A673 (cell line): ENCODE measurements around the gene MAP4K4. TPM values are rescaled to one million over a fixed set of nuclear protein-coding genes. Genes with fewer than 3 reads are reported as not detected.

Source experiments
- BruUV-seq: library from RNA; stranded (reverse); fragments of 400-500 nt; replicated peaks from 2 replicates; lab custom pipeline; 2021; lab: Mats Ljungman, UMichigan
- CTCF ChIA-PET: fragments of 300-600 bp; sonication (Branson Sonifier 250); formaldehyde crosslinking; loops from one replicate; lab custom pipeline; 2022; ENCODE audit warnings: antibody characterized with exemption; lab: Charles Lee
- POLR2A ChIA-PET: fragments of 300-600 bp; sonication (Branson Sonifier 250); formaldehyde crosslinking; loops from one replicate; lab custom pipeline; 2022; ENCODE audit warnings: antibody characterized with exemption; ENCODE audit not compliant: low non-redundant PET; lab: Charles Lee
- DNase-seq: peaks from one replicate; pipeline ENCODE4 v3.0.0-alpha.2; 2015; ENCODE audit warnings: low spot score
- H3K27ac ChIP-seq: fragments of 200-600 bp; sonication (generic); 2 replicates; pipeline ENCODE4 v1.5.1; 2016; ENCODE audit warnings: mixed run types, low read depth, mild to moderate bottlenecking, mixed read lengths, antibody characterized with exemption, low read length; ENCODE audit not compliant: poor library complexity, severe bottlenecking
- H3K27me3 ChIP-seq: fragments of 200-600 bp; sonication (generic); replicated peaks from 2 replicates; pipeline ENCODE4 v1.6.1; 2017; ENCODE audit warnings: mixed run types, low read depth, mild to moderate bottlenecking, mixed read lengths, antibody characterized with exemption, low read length; ENCODE audit not compliant: insufficient read depth, poor library complexity
- H3K36me3 ChIP-seq: fragments of 200-600 bp; sonication (generic); 2 replicates; pipeline ENCODE4 v1.6.1; 2016; ENCODE audit warnings: mixed run types, mild to moderate bottlenecking, mixed read lengths, antibody characterized with exemption, low read length; ENCODE audit not compliant: insufficient read depth, poor library complexity, severe bottlenecking
- H3K4me1 ChIP-seq: fragments of 200-600 bp; sonication (generic); 2 replicates; pipeline ENCODE4 v1.6.1; 2017; ENCODE audit warnings: mixed run types, mild to moderate bottlenecking, mixed read lengths, antibody characterized with exemption, low read length; ENCODE audit not compliant: insufficient read depth, poor library complexity, severe bottlenecking
- H3K4me3 ChIP-seq: fragments of 200-600 bp; sonication (generic); 2 replicates; pipeline ENCODE4 v1.5.1; 2016; ENCODE audit warnings: low read depth, mixed run types, mild to moderate bottlenecking, mixed read lengths, low read length; ENCODE audit not compliant: poor library complexity, severe bottlenecking
- H3K9me3 ChIP-seq: fragments of 200-600 bp; sonication (generic); 2 replicates; pipeline ENCODE4 v1.6.1; 2016; ENCODE audit warnings: mixed run types, low read depth, mild to moderate bottlenecking, mixed read lengths, antibody characterized with exemption, low read length; ENCODE audit not compliant: poor library complexity, severe bottlenecking
- EZH2 ChIP-seq: fragments of 200-600 bp; sonication (generic); IDR thresholded peaks from 2 replicates; pipeline ENCODE4 v1.6.1; 2017; ENCODE audit warnings: borderline replicate concordance, low read depth, mild to moderate bottlenecking, mixed read lengths, antibody characterized with exemption, low read length; ENCODE audit not compliant: poor library complexity, severe bottlenecking
- intact Hi-C: fragments of 100-400 bp; cut with micrococcal nuclease; formaldehyde crosslinking; loops from one replicate; pipeline ENCODE4 v1.10.0; 2022; ENCODE audit not compliant: unreplicated experiment
- total RNA-seq: library from RNA; stranded (reverse); gene quantifications from 2 replicates; pipeline ENCODE4 v1.2.3, GENCODE V29; 2021
- TF ChIP-seq, protein P1 (sequence below): fragments of 300-800, 200-600 bp; sonication (generic); conservative IDR thresholded peaks from 2 replicates; pipeline ENCODE4 v1.5.1; 2017; ENCODE audit warnings: low read depth, mild to moderate bottlenecking, antibody characterized with exemption, low read length, moderate library complexity, mixed read lengths

MAP4K4 gene
- total RNA-seq, 1 experiment from 2014 or later = 157 TPM

DNA sequence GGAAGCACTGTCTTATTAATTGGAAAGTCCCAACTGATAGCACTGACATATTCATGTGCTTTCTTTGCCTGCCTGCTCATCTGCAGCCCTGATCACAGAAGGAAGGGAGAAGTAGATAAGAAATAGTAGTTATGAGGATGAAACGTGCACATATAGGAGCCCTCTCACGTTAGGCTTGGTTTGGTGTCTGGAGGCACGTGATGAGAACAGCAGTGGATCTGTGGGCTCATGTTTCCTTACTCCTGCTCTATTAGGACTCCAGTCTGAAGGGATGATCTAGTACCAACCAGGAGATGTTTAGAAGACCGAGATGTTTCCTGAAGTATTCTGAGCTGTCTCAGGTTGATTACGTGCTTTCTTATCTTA lies 84.9 kb downstream of the MAP4K4 start:
- Histone ChIP-seq H3K27ac (no peak overlapping the region), H3K27me3 (no peaks in the 10 kb centered on the region), H3K9me3 (no peaks in the 10 kb centered on the region), H3K4me3 (no peak overlapping the region), H3K36me3 (no peaks in the 10 kb centered on the region), H3K4me1 (peaks cover 54% of the 10 kb centered on the region)
- no peak for DNase-seq
- ChIA-PET POLR2A (interaction anchor here (0.7 kb wide), 1 partner anchor 136 kb away, joined by 4 read pairs; no protein-coding TSS in a partner anchor), CTCF (no interaction called here)
- BruUV-seq = no TSS peak
- TF ChIP-seq, protein P1, sequence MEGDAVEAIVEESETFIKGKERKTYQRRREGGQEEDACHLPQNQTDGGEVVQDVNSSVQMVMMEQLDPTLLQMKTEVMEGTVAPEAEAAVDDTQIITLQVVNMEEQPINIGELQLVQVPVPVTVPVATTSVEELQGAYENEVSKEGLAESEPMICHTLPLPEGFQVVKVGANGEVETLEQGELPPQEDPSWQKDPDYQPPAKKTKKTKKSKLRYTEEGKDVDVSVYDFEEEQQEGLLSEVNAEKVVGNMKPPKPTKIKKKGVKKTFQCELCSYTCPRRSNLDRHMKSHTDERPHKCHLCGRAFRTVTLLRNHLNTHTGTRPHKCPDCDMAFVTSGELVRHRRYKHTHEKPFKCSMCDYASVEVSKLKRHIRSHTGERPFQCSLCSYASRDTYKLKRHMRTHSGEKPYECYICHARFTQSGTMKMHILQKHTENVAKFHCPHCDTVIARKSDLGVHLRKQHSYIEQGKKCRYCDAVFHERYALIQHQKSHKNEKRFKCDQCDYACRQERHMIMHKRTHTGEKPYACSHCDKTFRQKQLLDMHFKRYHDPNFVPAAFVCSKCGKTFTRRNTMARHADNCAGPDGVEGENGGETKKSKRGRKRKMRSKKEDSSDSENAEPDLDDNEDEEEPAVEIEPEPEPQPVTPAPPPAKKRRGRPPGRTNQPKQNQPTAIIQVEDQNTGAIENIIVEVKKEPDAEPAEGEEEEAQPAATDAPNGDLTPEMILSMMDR = no peak
- TF ChIP-seq EZH2 = no peak
- intact Hi-C loops = no loop called here

DNA sequence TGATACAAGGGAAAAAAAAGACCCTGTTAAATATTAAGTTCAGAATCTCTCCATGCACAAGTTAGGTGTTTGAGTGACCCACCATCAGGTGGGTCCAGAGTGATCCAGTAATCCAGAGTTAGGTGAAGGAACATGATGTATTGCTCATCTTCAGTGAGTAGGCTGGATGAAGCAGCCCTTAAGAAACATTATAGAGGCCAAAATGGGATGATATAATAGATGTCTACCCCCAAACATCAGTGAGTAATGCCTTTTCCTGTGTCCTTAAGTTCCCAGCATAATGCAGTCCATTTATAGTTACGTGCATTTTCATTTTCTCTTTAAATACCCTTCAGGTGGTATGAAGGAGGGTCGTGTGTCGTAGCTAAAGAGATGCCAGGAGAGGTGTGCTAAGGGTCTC lies 89.6 kb downstream of the MAP4K4 start:
- Histone ChIP-seq H3K4me1 (peaks cover 24% of the 10 kb centered on the region), H3K4me3 (no peak overlapping the region), H3K27me3 (no peaks in the 10 kb centered on the region), H3K9me3 (no peaks in the 10 kb centered on the region), H3K36me3 (no peaks in the 10 kb centered on the region), H3K27ac (no peak overlapping the region)
- ChIA-PET POLR2A (no interaction called here), CTCF (interaction anchor here (0.6 kb wide), 1 partner anchor 383 kb away, joined by 3 read pairs; no protein-coding TSS in a partner anchor)
- intact Hi-C loops = no loop called here
- TF ChIP-seq, protein P1 = no peak
- no peak for TF ChIP-seq EZH2
- no peak for DNase-seq
- BruUV-seq = no TSS peak

DNA sequence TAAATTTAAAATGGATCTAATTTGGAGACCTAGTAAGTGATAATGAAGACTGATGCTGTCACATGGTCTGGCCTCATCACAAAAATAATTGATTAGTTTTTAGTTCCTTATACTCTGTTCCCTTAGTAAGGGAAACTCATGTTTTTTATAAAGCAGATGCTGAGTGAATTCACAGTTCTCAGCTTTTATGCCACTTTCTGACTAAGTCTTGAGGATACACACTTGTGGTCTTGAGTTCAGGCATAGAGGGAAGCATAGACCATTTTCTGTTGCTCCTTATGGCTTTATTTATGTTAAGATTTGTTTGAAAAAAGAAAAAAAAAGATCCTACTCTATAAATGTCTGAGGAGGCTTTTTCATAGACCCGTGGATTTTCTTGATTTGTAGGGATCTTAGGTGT lies 91.1 kb downstream of the MAP4K4 start:
- POLR2A ChIA-PET = no interaction called here
- no TSS peak for BruUV-seq
- Histone ChIP-seq H3K9me3 (no peaks in the 10 kb centered on the region), H3K4me1 (peaks cover 30% of the 10 kb centered on the region), H3K4me3 (no peak overlapping the region), H3K36me3 (no peaks in the 10 kb centered on the region), H3K27me3 (no peaks in the 10 kb centered on the region), H3K27ac (no peak overlapping the region)
- CTCF ChIA-PET = no interaction called here
- DNase-seq = no peak
- intact Hi-C loops = no loop called here
- TF ChIP-seq, protein P1 = no peak
- no peak for TF ChIP-seq EZH2
